Mesenchymal stem cell (in vitro differentiated cells and primary cell): ENCODE results near the gene MAVS.

ENCODE experiments used
- DNase-seq: peaks from one replicate; pipeline ENCODE4 v3.0.0-alpha.2; 2013
- H2AFZ ChIP-seq: one replicate; pipeline ENCODE4 v1.6.1; 2013; ENCODE audit warnings: low read depth, mild to moderate bottlenecking, control low read depth, inconsistent platforms, low read length, moderate library complexity
- H2AK5ac ChIP-seq: 2 replicates; pipeline ENCODE4 v1.6.1; 2013; ENCODE audit warnings: low read length, moderate library complexity, mild to moderate bottlenecking, inconsistent platforms; ENCODE audit not compliant: severe bottlenecking
- H2BK120ac ChIP-seq: one replicate; pipeline ENCODE4 v1.6.1; 2013; ENCODE audit warnings: low read depth, mild to moderate bottlenecking, inconsistent platforms, low read length, moderate library complexity
- H2BK12ac ChIP-seq, 2 experiments: one replicate each; pipeline ENCODE4 v1.6.1; 2013; ENCODE audit warnings: inconsistent platforms in 2 of 2, low read length in 2 of 2, mild to moderate bottlenecking in 2 of 2, moderate library complexity in 2 of 2, control low read depth in 1 of 2
- H2BK15ac ChIP-seq: one replicate; pipeline ENCODE4 v1.6.1; 2013; ENCODE audit warnings: mild to moderate bottlenecking, low read depth, inconsistent platforms; ENCODE audit not compliant: poor library complexity, severe bottlenecking
- H2BK5ac ChIP-seq: 2 replicates; pipeline ENCODE4 v1.6.1; 2013; ENCODE audit warnings: low read depth, mild to moderate bottlenecking, low read length, control low read depth, inconsistent platforms; ENCODE audit not compliant: poor library complexity, severe bottlenecking
- H3K14ac ChIP-seq, 2 experiments: one replicate each; pipeline ENCODE4 v1.6.1; 2013; ENCODE audit warnings: inconsistent platforms in 2 of 2, low read length in 2 of 2, control low read depth in 1 of 2, mild to moderate bottlenecking in 1 of 2, moderate library complexity in 1 of 2
- H3K18ac ChIP-seq, 2 experiments: one replicate each; pipeline ENCODE4 v1.6.1; 2013; ENCODE audit warnings: inconsistent platforms in 2 of 2, low read length in 2 of 2, control low read depth in 1 of 2, low read depth in 1 of 2, mild to moderate bottlenecking in 1 of 2
- H3K23ac ChIP-seq, 2 experiments: one replicate each; pipeline ENCODE4 v1.6.1; 2013; ENCODE audit warnings: inconsistent platforms in 2 of 2, low read length in 2 of 2, mild to moderate bottlenecking in 2 of 2, moderate library complexity in 2 of 2, control low read depth in 1 of 2
- H3K27ac ChIP-seq: 2 replicates; pipeline ENCODE4 v1.5.1; 2013; ENCODE audit warnings: mild to moderate bottlenecking, moderate library complexity, low read length, control low read depth, inconsistent platforms; ENCODE audit not compliant: poor library complexity, severe bottlenecking
- H3K27me3 ChIP-seq, 2 experiments: 2 replicates each; pipeline versions ENCODE4 v1.6.1 to v1.7.0; 2013; ENCODE audit warnings: low read length in 2 of 2, mild to moderate bottlenecking in 2 of 2, moderate library complexity in 2 of 2, control low read depth in 1 of 2, inconsistent platforms in 1 of 2; ENCODE audit not compliant: control insufficient read depth in 1 of 2, insufficient read depth in 1 of 2
- H3K36me3 ChIP-seq, 2 experiments: 2 replicates each; pipeline versions ENCODE4 v1.6.1 to v1.7.0; 2013; ENCODE audit warnings: low read length in 2 of 2, control low read depth in 1 of 2, inconsistent platforms in 1 of 2, low read depth in 1 of 2, mild to moderate bottlenecking in 1 of 2; ENCODE audit not compliant: insufficient read depth in 2 of 2, control insufficient read depth in 1 of 2
- H3K4ac ChIP-seq, 2 experiments: one replicate each; pipeline ENCODE4 v1.6.1; 2013; ENCODE audit warnings: inconsistent platforms in 2 of 2, low read length in 2 of 2, mild to moderate bottlenecking in 2 of 2, moderate library complexity in 2 of 2, control low read depth in 1 of 2, low read depth in 1 of 2
- H3K4me1 ChIP-seq: 2 replicates; pipeline ENCODE4 v1.6.1; 2013; ENCODE audit warnings: low read depth, low read length, control low read depth; ENCODE audit not compliant: control insufficient read depth, insufficient read depth
- H3K4me2 ChIP-seq: 2 replicates; pipeline ENCODE4 v1.6.1; 2013; ENCODE audit warnings: low read length, mild to moderate bottlenecking, inconsistent platforms; ENCODE audit not compliant: poor library complexity, severe bottlenecking
- H3K4me3 ChIP-seq, 2 experiments: 2 replicates each; pipeline versions ENCODE4 v1.5.1 to v1.7.0; 2013; ENCODE audit warnings: low read length in 2 of 2, mild to moderate bottlenecking in 2 of 2, control low read depth in 1 of 2, low read depth in 1 of 2; ENCODE audit not compliant: insufficient read depth in 1 of 2
- H3K79me1 ChIP-seq: replicated peaks from 2 replicates; pipeline ENCODE4 v1.6.1; 2013; ENCODE audit warnings: mild to moderate bottlenecking, control low read depth, low read length, inconsistent platforms; ENCODE audit not compliant: poor library complexity, severe bottlenecking
- H3K9ac ChIP-seq: 2 replicates; pipeline ENCODE4 v1.7.0; 2013; ENCODE audit warnings: mild to moderate bottlenecking, low read length, moderate library complexity
- H3K9me3 ChIP-seq: 2 replicates; pipeline ENCODE4 v1.7.0; 2013; ENCODE audit warnings: mild to moderate bottlenecking, low read length; ENCODE audit not compliant: control insufficient read depth
- H4K8ac ChIP-seq: one replicate; pipeline ENCODE4 v1.6.1; 2013; ENCODE audit warnings: inconsistent platforms, mild to moderate bottlenecking, low read length, moderate library complexity
- H4K91ac ChIP-seq: one replicate; pipeline ENCODE4 v1.6.1; 2013; ENCODE audit warnings: mild to moderate bottlenecking, low read length, inconsistent platforms
- WGBS: methylation state at CpG from one replicate; pipeline ENCODE4 v1.1.7; 2013; ENCODE audit warnings: mixed read lengths; 5-methylcytosine and 5-hydroxymethylcytosine counted together

The MAVS gene

DNA sequence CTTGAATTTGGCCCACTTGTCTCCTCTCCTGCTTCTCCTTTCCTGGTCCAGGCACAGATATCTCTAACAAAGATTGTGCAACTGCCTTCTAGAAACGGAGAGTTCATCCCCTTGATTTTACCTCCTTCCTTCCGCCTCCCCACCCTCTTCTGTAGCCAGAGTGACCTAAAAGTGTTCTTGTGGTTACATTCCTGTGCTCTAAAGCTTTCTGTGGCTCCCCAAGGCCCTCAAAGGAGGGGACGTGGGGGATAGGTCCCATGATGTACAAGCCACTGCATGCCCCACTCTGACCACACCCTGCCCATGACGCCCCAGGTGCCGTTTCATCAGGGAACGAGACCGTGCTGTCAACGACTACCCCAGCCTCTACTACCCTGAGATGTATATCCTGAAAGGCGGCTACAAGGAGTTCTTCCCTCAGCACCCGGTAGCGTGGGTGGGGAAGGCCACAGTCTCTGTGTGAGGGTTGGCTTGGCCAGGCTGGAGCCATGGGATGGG lies 42.3 kb upstream of the MAVS start:
- no peak for DNase-seq
- 90% methylated on average over 7 of the region's 11 CpGs for WGBS
- Histone ChIP-seq H3K9me3 (no peaks in the 10 kb centered on the region), H3K4me3 (no peak overlapping the region), H4K8ac (no peak overlapping the region), H3K27ac (no peak overlapping the region), H3K14ac (peak overlapping the region in 1 of 2 experiments; percentile 26), H2BK15ac (peak overlapping the region; percentile 3), H2AK5ac (no peak overlapping the region), H2BK120ac (no peak overlapping the region), H3K18ac (peak overlapping the region; percentile 34 to 69), H3K23ac (no peak overlapping the region), H2AFZ (no peak overlapping the region), H2BK5ac (no peak overlapping the region), H3K79me1 (peaks cover 10% of the 10 kb centered on the region), H3K4me1 (peaks cover 30% of the 10 kb centered on the region), H3K9ac (no peak overlapping the region), H3K27me3 (no peaks in the 10 kb centered on the region), H3K4me2 (no peak overlapping the region), H2BK12ac (peak overlapping the region in 1 of 2 experiments; percentile 76), H4K91ac (peak overlapping the region; percentile 55), H3K4ac (peak overlapping the region in 1 of 2 experiments; percentile 17), H3K36me3 (peaks cover 55 to 69% of the 10 kb centered on the region in 2 experiments)

DNA sequence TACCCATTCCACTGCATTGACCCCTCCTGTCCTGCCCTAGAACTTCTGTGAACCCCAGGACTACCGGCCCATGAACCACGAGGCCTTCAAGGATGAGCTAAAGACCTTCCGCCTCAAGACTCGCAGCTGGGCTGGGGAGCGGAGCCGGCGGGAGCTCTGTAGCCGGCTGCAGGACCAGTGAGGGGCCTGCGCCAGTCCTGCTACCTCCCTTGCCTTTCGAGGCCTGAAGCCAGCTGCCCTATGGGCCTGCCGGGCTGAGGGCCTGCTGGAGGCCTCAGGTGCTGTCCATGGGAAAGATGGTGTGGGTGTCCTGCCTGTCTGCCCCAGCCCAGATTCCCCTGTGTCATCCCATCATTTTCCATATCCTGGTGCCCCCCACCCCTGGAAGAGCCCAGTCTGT lies 41.9 kb upstream of the MAVS start:
- peak overlapping the region; percentile 90 for H3K9ac ChIP-seq
- H3K18ac ChIP-seq: peak overlapping the region; percentile 31 to 92
- H2BK15ac ChIP-seq: no peak overlapping the region
- H3K79me1 ChIP-seq: peaks cover 8% of the 10 kb centered on the region
- no peak overlapping the region for H2AFZ ChIP-seq
- peak overlapping the region in 1 of 2 experiments; percentile 75 for H3K4ac ChIP-seq
- H3K23ac ChIP-seq: peak overlapping the region in 1 of 2 experiments; percentile 17
- no peak for DNase-seq
- peaks cover 55 to 65% of the 10 kb centered on the region in 2 experiments for H3K36me3 ChIP-seq
- no peak overlapping the region for H2BK5ac ChIP-seq
- peak overlapping the region in 1 of 2 experiments; percentile 90 for H2BK12ac ChIP-seq
- H4K8ac ChIP-seq: no peak overlapping the region
- H3K9me3 ChIP-seq: no peaks in the 10 kb centered on the region
- peak overlapping the region; percentile 60 for H4K91ac ChIP-seq
- peak overlapping the region in 1 of 2 experiments; percentile 35 for H3K14ac ChIP-seq
- no peak overlapping the region for H3K27ac ChIP-seq
- no peak overlapping the region for H2AK5ac ChIP-seq
- peak overlapping the region; percentile 88 for H2BK120ac ChIP-seq
- 97% methylated on average over 9 of the region's 11 CpGs for WGBS
- no peaks in the 10 kb centered on the region for H3K27me3 ChIP-seq
- H3K4me3 ChIP-seq: no peak overlapping the region
- no peak overlapping the region for H3K4me2 ChIP-seq
- peaks cover 25% of the 10 kb centered on the region for H3K4me1 ChIP-seq

DNA sequence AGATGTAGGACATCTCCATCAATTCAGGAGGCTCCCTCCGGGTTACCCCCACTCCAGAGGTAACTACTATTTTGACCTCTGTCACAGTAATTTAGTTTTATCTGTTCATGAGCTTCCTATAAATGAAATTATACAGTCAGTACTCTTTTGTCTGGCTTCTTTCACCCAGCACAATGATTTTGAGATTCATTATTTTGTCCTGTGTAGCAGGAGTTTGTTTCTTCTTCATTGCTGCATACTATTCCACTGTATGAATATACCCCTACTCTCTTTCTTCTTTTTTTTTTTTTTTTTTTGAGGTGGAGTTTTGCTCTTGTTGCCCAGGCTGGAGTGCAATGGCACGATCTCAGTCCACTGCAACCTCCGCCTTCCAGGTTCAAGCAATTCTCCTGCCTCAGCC lies 38.1 kb upstream of the MAVS start:
- H3K23ac ChIP-seq: no peak overlapping the region
- no peaks in the 10 kb centered on the region for H3K27me3 ChIP-seq
- H4K8ac ChIP-seq: no peak overlapping the region
- DNase-seq: no peak
- no peak overlapping the region for H2BK120ac ChIP-seq
- H4K91ac ChIP-seq: peak overlapping the region; percentile 81
- H2BK5ac ChIP-seq: no peak overlapping the region
- H3K36me3 ChIP-seq: peaks cover 22 to 27% of the 10 kb centered on the region in 2 experiments
- no peaks in the 10 kb centered on the region for H3K79me1 ChIP-seq
- peak overlapping the region; percentile 87 for H2AK5ac ChIP-seq
- H3K18ac ChIP-seq: peak overlapping the region in 1 of 2 experiments; percentile 88
- H2BK12ac ChIP-seq: peak overlapping the region in 1 of 2 experiments; percentile 67
- H3K9me3 ChIP-seq: no peaks in the 10 kb centered on the region
- H3K4ac ChIP-seq: peak overlapping the region in 1 of 2 experiments; percentile 98
- 95% methylated on average over 2 of the region's 3 CpGs for WGBS
- no peak overlapping the region for H2BK15ac ChIP-seq
- peak overlapping the region; percentile 90 for H3K9ac ChIP-seq
- H2AFZ ChIP-seq: no peak overlapping the region
- H3K27ac ChIP-seq: peak overlapping the region; percentile 82
- no peak overlapping the region for H3K4me2 ChIP-seq
- H3K14ac ChIP-seq: no peak overlapping the region
- H3K4me3 ChIP-seq: peak overlapping the region in 1 of 2 experiments; percentile 49
- H3K4me1 ChIP-seq: peaks cover 27% of the 10 kb centered on the region

DNA sequence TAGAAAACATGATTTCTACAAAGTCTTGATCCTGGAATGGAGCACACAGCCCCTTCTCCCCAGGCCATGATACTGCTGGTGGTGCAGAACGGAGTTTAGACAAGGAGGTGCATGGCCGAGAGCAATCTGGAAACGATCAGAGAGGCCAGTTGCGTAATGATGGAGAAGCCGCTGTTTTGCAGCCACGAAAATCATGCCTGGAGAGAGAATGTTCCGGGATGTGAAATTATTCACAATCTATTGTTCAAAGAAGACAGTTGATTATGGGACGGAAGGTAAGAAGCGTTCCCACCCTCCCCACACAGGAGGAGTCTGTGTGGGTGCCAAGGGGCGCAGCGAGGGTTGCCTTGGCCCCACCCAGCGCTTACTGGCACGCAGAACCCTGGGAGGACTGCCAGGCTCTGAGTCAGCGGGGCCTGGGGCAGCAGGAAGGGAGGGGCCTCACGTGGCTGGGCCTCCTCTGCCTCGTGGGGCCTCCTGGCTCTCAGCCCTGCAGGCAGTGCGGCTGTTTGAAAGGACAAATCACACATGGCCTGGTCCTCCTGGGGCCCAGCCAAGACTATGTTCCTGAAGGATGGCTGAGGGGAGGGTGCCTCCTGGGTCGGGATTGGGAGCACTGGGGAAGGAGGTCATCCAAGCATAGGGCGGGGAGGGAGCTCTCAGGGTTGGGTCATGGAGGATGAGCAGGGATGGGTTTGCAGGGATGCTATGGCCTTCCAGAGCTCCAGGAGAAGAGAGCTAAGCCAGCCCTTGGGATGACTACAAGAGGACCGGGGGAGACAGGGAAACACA lies 35.0 kb upstream of the MAVS start:
- no peaks in the 10 kb centered on the region for H3K9me3 ChIP-seq
- peak overlapping the region; percentile 79 for H3K27ac ChIP-seq
- H3K4me3 ChIP-seq: peak overlapping the region in 1 of 2 experiments; percentile 76
- WGBS: 13% methylated on average over 18 of the region's 20 CpGs
- H2BK5ac ChIP-seq: peak overlapping the region; percentile 66
- peak overlapping the region; percentile 32 to 99 for H2BK12ac ChIP-seq
- H2AFZ ChIP-seq: no peak overlapping the region
- H3K18ac ChIP-seq: peak overlapping the region; percentile 63 to 98
- H4K8ac ChIP-seq: peak overlapping the region; percentile 88
- peak overlapping the region; percentile 98 for H2AK5ac ChIP-seq
- H3K9ac ChIP-seq: peak overlapping the region; percentile 90
- DNase-seq: peak; percentile 99
- no peaks in the 10 kb centered on the region for H3K27me3 ChIP-seq
- no peaks in the 10 kb centered on the region for H3K79me1 ChIP-seq
- peaks cover 20% of the 10 kb centered on the region for H3K4me1 ChIP-seq
- H3K4ac ChIP-seq: peak overlapping the region; percentile 73 to 99
- H3K36me3 ChIP-seq: no peaks in the 10 kb centered on the region
- no peak overlapping the region for H2BK15ac ChIP-seq
- peak overlapping the region; percentile 99 for H4K91ac ChIP-seq
- H3K4me2 ChIP-seq: peak overlapping the region; percentile 39
- H2BK120ac ChIP-seq: peak overlapping the region; percentile 93
- no peak overlapping the region for H3K14ac ChIP-seq
- no peak overlapping the region for H3K23ac ChIP-seq
